OCI-LY3 (cell line): ENCODE measurements around the gene STRIP2.

Source experiments
- H2AFZ ChIP-seq: fragments of 200-600, 300-600 bp; shearing (Covaris generic); 2 replicates; pipeline ENCODE4 v1.6.0; 2014; ENCODE audit warnings: antibody characterized with exemption, low read depth, low read length
- H3K27ac ChIP-seq: fragments of 200-600, 300-600 bp; sonication (generic); 2 replicates; pipeline ENCODE4 v1.5.1; 2014; ENCODE audit warnings: mild to moderate bottlenecking, low read length, moderate library complexity, mixed read lengths
- H3K27me3 ChIP-seq: fragments of 200-600, 300-600 bp; sonication (generic); 2 replicates; pipeline ENCODE4 v1.6.1; 2014; ENCODE audit warnings: low read depth, low read length, mixed read lengths
- H3K36me3 ChIP-seq: fragments of 200-600, 300-600 bp; sonication (generic); replicated peaks from 2 replicates; pipeline ENCODE3; 2014; ENCODE audit warnings: low read depth, low read length, mixed read lengths
- H3K4me1 ChIP-seq: fragments of 300-600, 200-600 bp; sonication (generic); 2 replicates; pipeline ENCODE4 v1.6.1; 2014; ENCODE audit warnings: low read length, mixed read lengths
- H3K4me2 ChIP-seq: fragments of 200-600, 300-600 bp; sonication (generic); 2 replicates; pipeline ENCODE4 v1.6.1; 2014; ENCODE audit warnings: low read length, mixed read lengths
- H3K4me3 ChIP-seq: fragments of 300-600, 200-600 bp; sonication (generic); 2 replicates; pipeline ENCODE4 v1.5.1; 2014; ENCODE audit warnings: antibody characterized with exemption, mild to moderate bottlenecking, low read length, moderate library complexity
- H3K79me2 ChIP-seq: fragments of 300-600, 200-600 bp; shearing (Covaris generic); 2 replicates; pipeline ENCODE4 v1.6.1; 2014; ENCODE audit warnings: mild to moderate bottlenecking, low read length, mixed read lengths
- H3K9ac ChIP-seq: fragments of 300-600, 200-600 bp; shearing (Covaris generic); 2 replicates; pipeline ENCODE4 v1.6.0; 2014; ENCODE audit warnings: mild to moderate bottlenecking, low read length, moderate library complexity
- H3K9me3 ChIP-seq: fragments of 200-600, 300-600 bp; shearing (Covaris generic); 2 replicates; pipeline ENCODE4 v1.6.1; 2014; ENCODE audit warnings: low read length, mixed read lengths; ENCODE audit not compliant: insufficient read depth
- H4K20me1 ChIP-seq: fragments of 200-600, 300-600 bp; sonication (generic); 2 replicates; pipeline ENCODE4 v1.6.1; 2016; ENCODE audit warnings: low read length, mixed read lengths; ENCODE audit not compliant: insufficient read depth
- CTCF ChIP-seq: fragments of 200-600, 300-600 bp; sonication (generic); IDR thresholded peaks from 2 replicates; pipeline ENCODE4 v1.5.1; 2014; ENCODE audit warnings: antibody characterized with exemption, low read length, low read depth
- EZH2phosphoT487 ChIP-seq: fragments of 200-600 bp; shearing (Covaris generic); IDR thresholded peaks from 2 replicates; pipeline ENCODE4 v1.6.1; 2018; ENCODE audit warnings: antibody characterized with exemption, mixed run types, low read depth

STRIP2 gene

GRCh38 chr7:129422727-129423126 lies 11.5 kb upstream of the STRIP2 start:
- Histone ChIP-seq H3K4me2 (no peak overlapping the region), H3K9me3 (no peaks in the 10 kb centered on the region), H3K9ac (no peak overlapping the region), H3K27ac (no peak overlapping the region), H3K4me3 (no peak overlapping the region), H3K4me1 (no peaks in the 10 kb centered on the region), H3K79me2 (no peaks in the 10 kb centered on the region), H3K27me3 (no peaks in the 10 kb centered on the region), H4K20me1 (no peaks in the 10 kb centered on the region), H3K36me3 (no peaks in the 10 kb centered on the region), H2AFZ (no peak overlapping the region)
- no peak for TF ChIP-seq EZH2phosphoT487
- TF ChIP-seq CTCF: no peak

DNA sequence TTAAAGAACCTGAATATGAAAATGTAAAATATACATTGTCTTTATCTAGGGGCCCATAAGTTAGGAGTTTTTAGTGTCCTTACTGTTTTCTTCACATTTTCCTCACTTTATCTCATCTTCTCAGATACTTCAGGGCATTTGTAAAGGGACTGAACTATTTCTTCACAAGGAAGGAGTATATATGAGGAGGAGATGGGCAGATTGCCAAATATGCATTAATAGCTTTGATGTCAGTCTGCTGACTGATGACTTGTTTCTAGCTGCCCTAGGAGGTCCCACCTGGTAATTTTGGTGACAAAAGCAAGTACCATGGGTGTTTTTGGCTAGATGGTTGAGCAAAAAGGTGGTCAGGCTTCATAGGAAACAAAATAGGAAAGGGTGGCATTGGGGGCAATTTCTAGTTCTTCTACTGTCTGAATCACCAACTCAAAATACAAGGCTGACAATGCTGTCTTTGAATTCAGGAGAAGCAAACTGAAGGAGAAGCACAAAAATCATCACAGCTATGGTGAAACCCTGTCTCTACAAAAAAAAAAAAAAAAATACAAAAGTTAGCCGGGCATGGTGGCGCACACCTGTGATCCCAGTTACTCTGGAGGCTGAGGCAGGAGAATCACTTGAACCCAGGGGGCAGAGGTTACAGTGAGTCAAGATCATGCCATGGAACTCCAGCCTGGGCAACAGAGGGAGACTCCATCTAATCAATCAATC lies 10.4 kb upstream of the STRIP2 start:
- H3K27ac ChIP-seq: no peak overlapping the region
- H3K36me3 ChIP-seq: no peaks in the 10 kb centered on the region
- H3K27me3 ChIP-seq: no peaks in the 10 kb centered on the region
- no peak for TF ChIP-seq EZH2phosphoT487
- TF ChIP-seq CTCF: no peak
- no peak overlapping the region for H3K9ac ChIP-seq
- H4K20me1 ChIP-seq: no peaks in the 10 kb centered on the region
- no peaks in the 10 kb centered on the region for H3K79me2 ChIP-seq
- H3K9me3 ChIP-seq: no peaks in the 10 kb centered on the region
- H2AFZ ChIP-seq: no peak overlapping the region
- H3K4me2 ChIP-seq: no peak overlapping the region
- H3K4me3 ChIP-seq: no peak overlapping the region
- H3K4me1 ChIP-seq: peaks cover 6% of the 10 kb centered on the region

DNA sequence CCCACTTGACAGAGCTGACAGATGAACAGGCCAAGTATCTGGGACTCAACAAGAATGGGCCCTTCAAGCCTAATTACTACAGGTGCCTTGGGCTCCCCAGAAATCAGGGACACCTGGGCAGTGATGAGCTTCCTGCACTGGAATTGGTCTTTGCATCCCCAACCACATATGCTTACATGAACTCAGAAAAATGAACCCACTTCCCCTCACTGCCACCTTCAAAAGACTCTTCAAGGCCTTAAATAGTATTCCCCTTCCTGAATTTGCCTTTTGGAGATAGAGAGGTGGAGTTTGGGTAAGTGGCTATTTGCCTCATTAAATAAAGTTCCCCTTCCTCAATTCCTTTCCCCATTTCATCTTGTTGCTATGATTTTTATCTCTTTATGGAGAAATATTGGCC lies 7.8 kb upstream of the STRIP2 start:
- Histone ChIP-seq H3K4me1 (peaks cover 7% of the 10 kb centered on the region), H3K9ac (no peak overlapping the region), H3K9me3 (no peaks in the 10 kb centered on the region), H3K4me3 (no peak overlapping the region), H3K27ac (no peak overlapping the region), H2AFZ (no peak overlapping the region), H4K20me1 (no peaks in the 10 kb centered on the region), H3K36me3 (no peaks in the 10 kb centered on the region), H3K79me2 (no peaks in the 10 kb centered on the region), H3K4me2 (no peak overlapping the region), H3K27me3 (no peaks in the 10 kb centered on the region)
- TF ChIP-seq CTCF (no peak), EZH2phosphoT487 (no peak)

GRCh38 chr7:129427526-129428045 lies 6.6 kb upstream of the STRIP2 start:
- no peak overlapping the region for H3K4me3 ChIP-seq
- no peak for TF ChIP-seq EZH2phosphoT487
- no peaks in the 10 kb centered on the region for H3K36me3 ChIP-seq
- H3K9ac ChIP-seq: no peak overlapping the region
- no peak overlapping the region for H3K4me2 ChIP-seq
- H3K27me3 ChIP-seq: no peaks in the 10 kb centered on the region; the same call in 1 of the 2 replicates
- no peaks in the 10 kb centered on the region for H3K9me3 ChIP-seq
- no peak overlapping the region for H3K27ac ChIP-seq
- no peaks in the 10 kb centered on the region for H3K79me2 ChIP-seq
- H4K20me1 ChIP-seq: no peaks in the 10 kb centered on the region
- no peak overlapping the region for H2AFZ ChIP-seq
- H3K4me1 ChIP-seq: peaks cover 7% of the 10 kb centered on the region
